Mesothelial cell of epicardium (in vitro differentiated cells): ENCODE results near the gene GCM1. TPM values are rescaled to one million over a fixed set of nuclear protein-coding genes. Genes with fewer than 3 reads are reported as not detected.

ENCODE experiments used
- DNase-seq, 2 experiments: peaks; one replicate each; pipeline ENCODE4 v3.0.0; 2021; ENCODE audit warnings: low spot score in 2 of 2; ENCODE audit not compliant: unreplicated experiment in 2 of 2
- H3K27ac Mint-ChIP-seq: 2 replicates; pipeline ENCODE4 v1.8.0; 2021; ENCODE audit warnings: mixed read lengths
- H3K27me3 Mint-ChIP-seq: 2 replicates; pipeline ENCODE4 v1.8.0; 2021; ENCODE audit warnings: low read depth, mixed read lengths
- H3K36me3 Mint-ChIP-seq: 2 replicates; pipeline ENCODE4 v1.8.0; 2021; ENCODE audit warnings: mixed read lengths
- H3K4me1 Mint-ChIP-seq: 2 replicates; pipeline ENCODE4 v1.8.0; 2021; ENCODE audit warnings: mixed read lengths
- H3K4me3 Mint-ChIP-seq: 2 replicates; pipeline ENCODE4 v1.8.0; 2021; ENCODE audit warnings: mild to moderate bottlenecking, moderate library complexity, mixed read lengths
- H3K9me3 Mint-ChIP-seq: 2 replicates; pipeline ENCODE4 v1.8.0; 2021; ENCODE audit warnings: mixed read lengths
- total RNA-seq: library from RNA; stranded (reverse); gene quantifications from 3 replicates; pipeline ENCODE4 v1.2.1, GENCODE V29; 2021
- TF ChIP-seq, protein P1 (sequence below): fragments of 200-600 bp; sonication (generic); IDR thresholded peaks from one replicate; pipeline ENCODE4 v1.5.0; 2021; ENCODE audit warnings: antibody characterized with exemption; ENCODE audit not compliant: unreplicated experiment

GCM1 gene
- total RNA-seq, 1 donor from 2014 or later = not detected

DNA sequence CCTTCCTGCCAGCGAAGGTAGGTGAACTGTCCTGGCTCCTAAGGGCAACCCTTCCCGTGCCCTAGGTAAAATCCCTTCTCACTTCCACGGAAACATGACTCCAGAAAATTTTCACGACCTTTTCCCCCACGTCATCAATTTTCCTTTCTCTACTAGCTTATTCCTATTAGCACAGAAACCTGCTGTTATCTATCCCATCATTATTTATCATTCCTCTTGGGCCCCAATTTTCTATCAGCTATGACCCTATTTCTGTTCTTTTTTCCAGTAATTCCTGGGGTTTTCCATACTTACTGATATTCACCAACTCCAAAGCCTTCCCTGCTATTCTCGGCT lies 23.8 kb upstream of the GCM1 start:
- no peak overlapping the region for H3K4me3 Mint-ChIP-seq
- DNase-seq = no peak
- peaks cover 8% of the 10 kb centered on the region for H3K4me1 Mint-ChIP-seq
- no peak overlapping the region for H3K27ac Mint-ChIP-seq
- no peaks in the 10 kb centered on the region for H3K36me3 Mint-ChIP-seq
- no peaks in the 10 kb centered on the region for H3K27me3 Mint-ChIP-seq
- TF ChIP-seq, protein P1, sequence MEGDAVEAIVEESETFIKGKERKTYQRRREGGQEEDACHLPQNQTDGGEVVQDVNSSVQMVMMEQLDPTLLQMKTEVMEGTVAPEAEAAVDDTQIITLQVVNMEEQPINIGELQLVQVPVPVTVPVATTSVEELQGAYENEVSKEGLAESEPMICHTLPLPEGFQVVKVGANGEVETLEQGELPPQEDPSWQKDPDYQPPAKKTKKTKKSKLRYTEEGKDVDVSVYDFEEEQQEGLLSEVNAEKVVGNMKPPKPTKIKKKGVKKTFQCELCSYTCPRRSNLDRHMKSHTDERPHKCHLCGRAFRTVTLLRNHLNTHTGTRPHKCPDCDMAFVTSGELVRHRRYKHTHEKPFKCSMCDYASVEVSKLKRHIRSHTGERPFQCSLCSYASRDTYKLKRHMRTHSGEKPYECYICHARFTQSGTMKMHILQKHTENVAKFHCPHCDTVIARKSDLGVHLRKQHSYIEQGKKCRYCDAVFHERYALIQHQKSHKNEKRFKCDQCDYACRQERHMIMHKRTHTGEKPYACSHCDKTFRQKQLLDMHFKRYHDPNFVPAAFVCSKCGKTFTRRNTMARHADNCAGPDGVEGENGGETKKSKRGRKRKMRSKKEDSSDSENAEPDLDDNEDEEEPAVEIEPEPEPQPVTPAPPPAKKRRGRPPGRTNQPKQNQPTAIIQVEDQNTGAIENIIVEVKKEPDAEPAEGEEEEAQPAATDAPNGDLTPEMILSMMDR = no peak
- H3K9me3 Mint-ChIP-seq = no peaks in the 10 kb centered on the region

DNA sequence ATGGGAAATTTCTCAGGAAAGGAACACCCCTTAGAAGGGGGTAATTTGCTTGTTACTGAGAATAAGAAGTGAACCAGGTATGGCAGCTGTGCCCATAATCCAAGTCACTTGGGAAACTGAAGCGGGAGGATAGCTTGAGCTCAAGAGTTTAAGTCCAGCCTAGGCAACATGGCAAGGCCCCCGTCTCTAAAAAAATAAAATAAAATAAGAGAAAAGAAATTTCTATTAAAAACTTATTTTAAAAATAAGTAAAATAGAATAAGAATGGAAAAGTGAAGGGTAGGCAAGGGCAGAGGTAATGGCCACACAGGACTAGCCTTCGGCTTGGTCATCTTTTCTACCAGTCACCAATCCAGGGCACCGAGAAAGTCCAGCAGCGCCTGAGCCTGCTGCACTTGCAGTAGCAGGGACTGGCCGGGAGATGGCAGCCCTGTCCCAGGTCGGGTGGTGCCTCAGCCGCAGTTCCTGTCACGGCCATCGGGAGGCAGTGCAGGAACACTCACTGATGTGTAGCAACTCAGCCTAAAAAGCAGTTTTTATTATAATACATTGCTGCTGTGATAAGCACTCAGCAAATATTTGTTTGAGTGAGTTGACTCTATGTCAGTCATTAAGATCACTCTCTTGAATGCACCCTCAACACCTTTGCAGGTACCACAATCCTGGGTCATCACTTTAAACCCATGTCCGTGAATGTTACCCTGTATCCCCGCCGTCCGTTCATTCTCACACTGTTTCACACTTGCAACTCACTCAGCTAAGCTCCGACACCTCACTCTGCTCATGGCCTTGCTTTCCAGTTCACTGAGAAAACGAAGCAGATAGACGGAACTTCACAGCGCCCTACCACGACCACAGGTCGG lies 23.2 kb upstream of the GCM1 start:
- peak; percentile 77 to 97 for DNase-seq
- Mint-ChIP-seq H3K4me3 (no peak overlapping the region), H3K36me3 (no peaks in the 10 kb centered on the region), H3K9me3 (no peaks in the 10 kb centered on the region), H3K27me3 (no peaks in the 10 kb centered on the region), H3K27ac (no peak overlapping the region), H3K4me1 (peaks cover 8% of the 10 kb centered on the region)
- TF ChIP-seq, protein P1 = peak; percentile 100

DNA sequence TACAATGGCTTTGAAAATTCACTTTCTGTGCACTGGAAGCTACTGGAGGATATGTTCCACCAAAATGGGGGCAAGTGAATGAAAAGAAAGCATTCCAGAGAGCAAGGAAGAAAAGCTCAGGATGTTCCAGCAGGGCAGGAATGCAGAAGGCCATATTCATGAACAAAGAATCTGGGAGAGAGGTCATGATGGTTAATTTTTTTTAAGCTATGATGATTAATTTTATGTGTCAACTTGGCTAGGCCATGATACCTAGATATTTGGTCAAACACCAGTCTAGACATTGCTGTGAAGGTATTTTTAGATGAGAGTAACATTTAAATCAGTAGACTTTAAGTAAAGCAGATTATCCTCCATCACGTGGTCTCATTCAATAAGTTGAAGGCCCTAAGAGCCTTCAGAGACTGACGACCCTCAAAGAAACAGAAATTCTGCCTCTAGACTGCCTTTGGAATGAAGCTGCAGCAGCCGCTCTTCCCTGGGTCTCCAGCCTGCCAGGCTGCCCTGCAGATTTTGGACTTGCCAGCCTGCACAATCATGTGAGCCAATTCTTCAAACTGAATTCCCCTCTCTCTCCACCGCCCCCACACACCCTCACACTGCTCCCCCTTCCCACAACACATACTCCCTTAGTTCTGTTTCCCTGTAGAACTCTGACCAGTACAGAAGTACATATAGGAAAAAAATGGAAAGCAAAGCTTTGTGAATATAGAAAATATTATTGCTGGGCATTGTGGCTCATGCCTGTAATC lies 20.1 kb upstream of the GCM1 start:
- Mint-ChIP-seq H3K27ac (no peak overlapping the region), H3K27me3 (no peaks in the 10 kb centered on the region), H3K9me3 (peaks cover 7% of the 10 kb centered on the region), H3K4me3 (no peak overlapping the region), H3K36me3 (no peaks in the 10 kb centered on the region), H3K4me1 (peaks cover 8% of the 10 kb centered on the region)
- no peak for DNase-seq
- TF ChIP-seq, protein P1 = no peak

DNA sequence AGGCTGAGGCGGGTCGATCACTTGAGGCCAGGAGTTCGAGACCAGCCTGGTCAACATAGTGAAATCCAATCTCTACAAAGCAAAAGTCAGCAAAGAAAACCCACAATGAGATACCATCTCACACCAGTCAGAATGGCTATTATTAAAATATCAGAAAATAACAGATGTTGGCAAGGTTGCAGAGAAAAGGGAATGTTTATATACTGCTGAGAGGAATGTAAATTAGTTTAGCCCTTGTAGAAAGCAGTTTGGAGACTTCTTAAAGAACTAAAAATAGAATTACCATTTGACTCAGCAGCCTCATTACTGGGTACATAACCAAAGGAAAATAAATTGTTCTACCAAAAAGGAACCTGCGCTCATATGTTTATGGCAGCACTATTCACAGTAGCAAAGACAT lies 16.7 kb upstream of the GCM1 start:
- TF ChIP-seq, protein P1 = no peak
- Mint-ChIP-seq H3K9me3 (peaks cover 7% of the 10 kb centered on the region), H3K4me3 (no peak overlapping the region), H3K4me1 (peaks cover 12% of the 10 kb centered on the region), H3K27ac (no peak overlapping the region), H3K27me3 (no peaks in the 10 kb centered on the region), H3K36me3 (no peaks in the 10 kb centered on the region)
- no peak for DNase-seq

DNA sequence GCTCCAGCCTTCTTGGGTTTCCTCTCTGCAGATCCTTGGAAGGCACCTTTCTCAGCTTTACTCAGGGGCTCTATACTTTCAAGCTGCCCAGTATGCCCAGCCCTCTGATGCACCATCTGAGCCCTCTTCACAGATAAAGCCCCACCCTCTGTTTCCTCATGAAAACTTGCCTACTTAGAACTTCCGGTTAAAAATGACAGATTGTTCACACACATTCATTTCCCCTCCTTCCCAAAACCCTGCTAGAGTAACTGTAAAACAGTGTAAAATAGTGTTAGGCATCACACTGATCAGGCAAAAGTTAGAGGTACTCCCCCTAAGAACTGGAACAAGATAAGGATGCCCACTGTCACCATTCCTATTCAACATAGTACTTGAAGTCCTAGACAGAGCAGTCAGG lies 14.0 kb upstream of the GCM1 start:
- Mint-ChIP-seq H3K36me3 (no peaks in the 10 kb centered on the region), H3K4me1 (peaks cover 12% of the 10 kb centered on the region), H3K9me3 (peaks cover 7% of the 10 kb centered on the region), H3K27me3 (no peaks in the 10 kb centered on the region), H3K27ac (no peak overlapping the region), H3K4me3 (no peak overlapping the region)
- no peak for DNase-seq
- TF ChIP-seq, protein P1 = no peak
